ENCODE results near the gene CBL. TPM values are rescaled to one million over a fixed set of nuclear protein-coding genes. Genes with fewer than 3 reads are reported as not detected.

Gene CBL
- polyA plus RNA-seq, 1 of the 3 experiments (the other 2 are of a cell fraction), result 9.5 TPM

- ChIA-PET CTCF (interaction anchor here (1.2 kb wide), 1 partner anchor 9 kb away, joined by 3 read pairs; no protein-coding TSS in a partner anchor), POLR2A (no interaction called here)
- H3K9me3 ChIP-seq, result no peaks in the 10 kb centered on the region
- peaks cover 90% of the 10 kb centered on the region for H3K79me2 ChIP-seq (ENCODE audit: insufficient read depth)
- H3K9ac ChIP-seq, result peak overlapping the region; percentile 25; the same call in 1 of the 2 replicates
- H2AFZ ChIP-seq (ENCODE audit: low read depth), result no peak overlapping the region
- 18% methylated on average over 8 of the region's 8 CpGs for WGBS (ENCODE audit: low lambda C conversion rate)
- no peaks in the 10 kb centered on the region for H3K9me2 ChIP-seq
- DNase-seq, result no peak
- H3K4me1 ChIP-seq (ENCODE audit: control insufficient read depth in 1 of 2, insufficient read depth in 2 of 2, low read depth in 1 of 2, low read length in 1 of 2), result peaks cover 0 to 15% of the 10 kb centered on the region in 2 experiments; a peak in 2 of 4 replicates
- peak overlapping the region; percentile 51 for H3K4me2 ChIP-seq
- H3K27ac ChIP-seq (ENCODE audit: low read depth in 2 of 2, low read length in 1 of 2), result peak overlapping the region in 1 of 2 experiments; percentile 82; a peak in 2 of 4 replicates
- no peaks in the 10 kb centered on the region for H3K36me3 ChIP-seq (replicated peaks in 1 of 2; ENCODE audit: control insufficient read depth in 1 of 2, insufficient read depth in 2 of 2, low read length in 1 of 2)
- peaks cover 42% of the 10 kb centered on the region for H3F3A ChIP-seq (replicated peaks; ENCODE audit: insufficient read depth)
- peaks cover 25% of the 10 kb centered on the region; the same call in 1 of the 2 replicates for H4K20me1 ChIP-seq (ENCODE audit: insufficient read depth)
- no peak overlapping the region for H3K4me3 ChIP-seq (ENCODE audit: low read depth in 2 of 2, low read length in 1 of 2)
- no peaks in the 10 kb centered on the region for H3K27me3 ChIP-seq (ENCODE audit: insufficient read depth)
- TF ChIP-seq SMC3 (IDR thresholded peaks at IDR 0.05; ENCODE audit: low read depth, low read length), result no peak
- peak; percentile 87 for TF ChIP-seq NFIC (IDR thresholded peaks at IDR 0.05; ENCODE audit: borderline replicate concordance)
- TF ChIP-seq USF1 (IDR thresholded peaks at IDR 0.05; ENCODE audit: borderline replicate concordance, low read depth), result no peak
- peak in 1 of 2 experiments; percentile 85; a peak in 2 of 4 replicates for TF ChIP-seq EP300 (IDR thresholded peaks at IDR 0.05; ENCODE audit: borderline replicate concordance in 1 of 2, low read depth in 1 of 2, low read length in 1 of 2)
- TF ChIP-seq RAD21 (IDR thresholded peaks at IDR 0.05; ENCODE audit: low read length), result no peak
- no peak for TF ChIP-seq YY1 (IDR thresholded peaks at IDR 0.05; ENCODE audit: low read depth)
- TF ChIP-seq SIN3A (IDR thresholded peaks at IDR 0.05; ENCODE audit: borderline replicate concordance, low read depth, low read length), result peak; percentile 48; the same call in 1 of the 2 replicates
- TF ChIP-seq RFX5 (IDR thresholded peaks at IDR 0.05; ENCODE audit: low read length), result no peak
- no peak for TF ChIP-seq REST (IDR thresholded peaks at IDR 0.05; ENCODE audit: low read depth, low read length)
- TF ChIP-seq, protein P1, sequence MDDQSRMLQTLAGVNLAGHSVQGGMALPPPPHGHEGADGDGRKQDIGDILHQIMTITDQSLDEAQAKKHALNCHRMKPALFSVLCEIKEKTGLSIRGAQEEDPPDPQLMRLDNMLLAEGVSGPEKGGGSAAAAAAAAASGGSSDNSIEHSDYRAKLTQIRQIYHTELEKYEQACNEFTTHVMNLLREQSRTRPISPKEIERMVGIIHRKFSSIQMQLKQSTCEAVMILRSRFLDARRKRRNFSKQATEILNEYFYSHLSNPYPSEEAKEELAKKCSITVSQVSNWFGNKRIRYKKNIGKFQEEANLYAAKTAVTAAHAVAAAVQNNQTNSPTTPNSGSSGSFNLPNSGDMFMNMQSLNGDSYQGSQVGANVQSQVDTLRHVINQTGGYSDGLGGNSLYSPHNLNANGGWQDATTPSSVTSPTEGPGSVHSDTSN (IDR thresholded peaks at IDR 0.05), result peak; percentile 75
- no peak for TF ChIP-seq FOXJ3 (CRISPR knock-in tag; IDR thresholded peaks at IDR 0.05)
- TF ChIP-seq TAF1 (IDR thresholded peaks at IDR 0.05; ENCODE audit: borderline replicate concordance, low read depth, low read length), result no peak
- TF ChIP-seq FOXM1 (IDR thresholded peaks at IDR 0.05; ENCODE audit: low read depth), result peak; percentile 57; the same call in 1 of the 2 replicates
- no peak for TF ChIP-seq GATA2 (CRISPR knock-in tag; IDR thresholded peaks at IDR 0.05)
- peak; percentile 91 for TF ChIP-seq TCF12 (IDR thresholded peaks at IDR 0.05)
- TF ChIP-seq MXI1 (IDR thresholded peaks at IDR 0.05; ENCODE audit: low read depth, low read length), result no peak
- TF ChIP-seq NRF1 (IDR thresholded peaks at IDR 0.05; ENCODE audit: low read depth, low read length), result no peak
- TF ChIP-seq CHD2 (IDR thresholded peaks at IDR 0.05; ENCODE audit: low read length, partially characterized antibody), result no peak
- no peak for TF ChIP-seq IRF3 (IDR thresholded peaks at IDR 0.05; ENCODE audit: low read depth, low read length)
- peak; percentile 64; the same call in 1 of the 2 replicates for TF ChIP-seq POLR2AphosphoS5 (IDR thresholded peaks at IDR 0.05; ENCODE audit: low read depth, low read length)
- TF ChIP-seq TEAD4 (IDR thresholded peaks at IDR 0.05; ENCODE audit: borderline replicate concordance, insufficient read depth), result peak; percentile 92
- TF ChIP-seq, protein P2, sequence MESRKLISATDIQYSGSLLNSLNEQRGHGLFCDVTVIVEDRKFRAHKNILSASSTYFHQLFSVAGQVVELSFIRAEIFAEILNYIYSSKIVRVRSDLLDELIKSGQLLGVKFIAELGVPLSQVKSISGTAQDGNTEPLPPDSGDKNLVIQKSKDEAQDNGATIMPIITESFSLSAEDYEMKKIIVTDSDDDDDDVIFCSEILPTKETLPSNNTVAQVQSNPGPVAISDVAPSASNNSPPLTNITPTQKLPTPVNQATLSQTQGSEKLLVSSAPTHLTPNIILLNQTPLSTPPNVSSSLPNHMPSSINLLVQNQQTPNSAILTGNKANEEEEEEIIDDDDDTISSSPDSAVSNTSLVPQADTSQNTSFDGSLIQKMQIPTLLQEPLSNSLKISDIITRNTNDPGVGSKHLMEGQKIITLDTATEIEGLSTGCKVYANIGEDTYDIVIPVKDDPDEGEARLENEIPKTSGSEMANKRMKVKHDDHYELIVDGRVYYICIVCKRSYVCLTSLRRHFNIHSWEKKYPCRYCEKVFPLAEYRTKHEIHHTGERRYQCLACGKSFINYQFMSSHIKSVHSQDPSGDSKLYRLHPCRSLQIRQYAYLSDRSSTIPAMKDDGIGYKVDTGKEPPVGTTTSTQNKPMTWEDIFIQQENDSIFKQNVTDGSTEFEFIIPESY (IDR thresholded peaks at IDR 0.05; ENCODE audit: borderline replicate concordance, low read depth), result no peak
Observed at GRCh38 chr11:119218141-119218878, 12.2 kb downstream of the CBL start.
